Measurements from ENCODE around the gene C9orf57. TPM values are rescaled to one million over a fixed set of nuclear protein-coding genes. Genes with fewer than 3 reads are reported as not detected.

Gene C9orf57
- total RNA-seq, 1 donor from 2014 or later = not detected

DNA sequence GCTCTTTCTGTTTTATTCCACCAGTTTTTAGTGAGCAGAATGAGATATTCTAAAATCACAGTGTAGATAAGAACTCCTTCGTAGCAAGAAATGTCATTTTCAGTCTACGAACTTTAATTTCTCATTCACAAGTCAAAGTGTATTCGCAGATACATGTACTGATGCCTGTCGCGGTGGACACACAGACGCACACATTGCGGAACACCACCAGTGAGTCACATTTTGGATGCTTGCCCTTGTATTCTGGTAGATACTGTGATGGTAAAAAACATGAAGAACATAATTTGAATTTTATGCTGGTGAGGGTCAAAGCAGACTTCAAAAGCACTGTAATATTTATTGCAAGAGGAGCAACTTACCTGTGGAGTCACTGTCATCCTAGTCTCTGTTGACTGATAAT, 4.7 kb upstream of the C9orf57 start:
- ATAC-seq = no peak
- DNase-seq = no peak
- no peaks in the 10 kb centered on the region for H3K27me3 ChIP-seq (ENCODE audit: low read depth)
- no peaks in the 10 kb centered on the region for H3K9me3 ChIP-seq
- intact Hi-C loops (cut with DNase I) = no loop called here
- H3K36me3 ChIP-seq = no peaks in the 10 kb centered on the region
- TF ChIP-seq, protein P1, sequence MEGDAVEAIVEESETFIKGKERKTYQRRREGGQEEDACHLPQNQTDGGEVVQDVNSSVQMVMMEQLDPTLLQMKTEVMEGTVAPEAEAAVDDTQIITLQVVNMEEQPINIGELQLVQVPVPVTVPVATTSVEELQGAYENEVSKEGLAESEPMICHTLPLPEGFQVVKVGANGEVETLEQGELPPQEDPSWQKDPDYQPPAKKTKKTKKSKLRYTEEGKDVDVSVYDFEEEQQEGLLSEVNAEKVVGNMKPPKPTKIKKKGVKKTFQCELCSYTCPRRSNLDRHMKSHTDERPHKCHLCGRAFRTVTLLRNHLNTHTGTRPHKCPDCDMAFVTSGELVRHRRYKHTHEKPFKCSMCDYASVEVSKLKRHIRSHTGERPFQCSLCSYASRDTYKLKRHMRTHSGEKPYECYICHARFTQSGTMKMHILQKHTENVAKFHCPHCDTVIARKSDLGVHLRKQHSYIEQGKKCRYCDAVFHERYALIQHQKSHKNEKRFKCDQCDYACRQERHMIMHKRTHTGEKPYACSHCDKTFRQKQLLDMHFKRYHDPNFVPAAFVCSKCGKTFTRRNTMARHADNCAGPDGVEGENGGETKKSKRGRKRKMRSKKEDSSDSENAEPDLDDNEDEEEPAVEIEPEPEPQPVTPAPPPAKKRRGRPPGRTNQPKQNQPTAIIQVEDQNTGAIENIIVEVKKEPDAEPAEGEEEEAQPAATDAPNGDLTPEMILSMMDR (IDR thresholded peaks at IDR 0.05) = no peak
- no peaks in the 10 kb centered on the region for H3K4me1 ChIP-seq
- H3K27ac ChIP-seq = no peak overlapping the region
- H3K4me3 ChIP-seq = no peak overlapping the region

DNA sequence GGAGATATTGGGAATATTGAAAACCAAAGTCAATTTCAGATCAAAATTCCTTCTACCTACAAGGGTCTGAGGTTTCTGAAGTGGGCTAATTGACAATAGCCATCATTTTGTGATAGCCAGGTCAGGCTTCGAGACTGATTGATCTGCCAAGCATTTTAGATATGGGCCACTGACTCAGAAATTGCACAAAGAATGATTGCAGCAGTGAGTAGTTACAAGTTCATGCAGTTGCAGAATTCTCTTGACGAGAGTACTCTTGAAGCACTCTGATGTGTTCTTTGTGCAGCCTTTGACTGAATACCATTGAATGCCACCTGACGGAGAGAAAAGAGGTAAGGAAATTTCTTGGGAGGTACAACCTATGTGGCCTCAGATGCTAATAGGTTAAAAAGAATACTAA, 8.3 kb downstream of the C9orf57 start:
- no peak for DNase-seq
- intact Hi-C loops (cut with DNase I) = no loop called here
- H3K27ac ChIP-seq = no peak overlapping the region
- H3K9me3 ChIP-seq = no peaks in the 10 kb centered on the region
- H3K27me3 ChIP-seq (ENCODE audit: low read depth) = no peaks in the 10 kb centered on the region
- no peaks in the 10 kb centered on the region for H3K4me1 ChIP-seq
- TF ChIP-seq, protein P1 (IDR thresholded peaks at IDR 0.05) = no peak
- no peak overlapping the region for H3K4me3 ChIP-seq
- no peaks in the 10 kb centered on the region for H3K36me3 ChIP-seq
- ATAC-seq = no peak

DNA sequence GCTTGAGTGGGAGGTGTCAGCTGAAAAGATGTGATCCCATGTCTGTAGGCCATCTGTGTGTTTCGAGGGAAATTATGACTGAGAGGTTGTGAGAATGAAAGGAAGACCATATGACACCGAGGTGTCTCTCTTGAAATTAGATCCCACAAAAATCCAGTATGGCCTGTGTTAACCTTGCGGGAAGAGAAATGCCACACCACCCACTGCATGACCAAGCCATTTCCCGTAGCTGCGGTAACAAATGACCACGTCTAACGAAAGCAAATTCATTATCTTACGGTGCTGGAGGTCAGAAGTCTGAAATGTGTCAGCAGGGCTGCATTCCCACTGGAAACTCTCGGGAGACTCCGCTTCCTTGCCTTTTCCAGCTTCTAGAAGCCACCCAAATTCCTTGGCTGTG, 11.6 kb downstream of the C9orf57 start:
- Histone ChIP-seq H3K27ac (no peak overlapping the region), H3K9me3 (no peaks in the 10 kb centered on the region), H3K27me3 (ENCODE audit: low read depth) (no peaks in the 10 kb centered on the region), H3K4me3 (no peak overlapping the region), H3K4me1 (no peaks in the 10 kb centered on the region), H3K36me3 (no peaks in the 10 kb centered on the region)
- DNase-seq = no peak
- no peak for ATAC-seq
- intact Hi-C loops (cut with DNase I) = no loop called here
- TF ChIP-seq, protein P1 (IDR thresholded peaks at IDR 0.05) = no peak

DNA sequence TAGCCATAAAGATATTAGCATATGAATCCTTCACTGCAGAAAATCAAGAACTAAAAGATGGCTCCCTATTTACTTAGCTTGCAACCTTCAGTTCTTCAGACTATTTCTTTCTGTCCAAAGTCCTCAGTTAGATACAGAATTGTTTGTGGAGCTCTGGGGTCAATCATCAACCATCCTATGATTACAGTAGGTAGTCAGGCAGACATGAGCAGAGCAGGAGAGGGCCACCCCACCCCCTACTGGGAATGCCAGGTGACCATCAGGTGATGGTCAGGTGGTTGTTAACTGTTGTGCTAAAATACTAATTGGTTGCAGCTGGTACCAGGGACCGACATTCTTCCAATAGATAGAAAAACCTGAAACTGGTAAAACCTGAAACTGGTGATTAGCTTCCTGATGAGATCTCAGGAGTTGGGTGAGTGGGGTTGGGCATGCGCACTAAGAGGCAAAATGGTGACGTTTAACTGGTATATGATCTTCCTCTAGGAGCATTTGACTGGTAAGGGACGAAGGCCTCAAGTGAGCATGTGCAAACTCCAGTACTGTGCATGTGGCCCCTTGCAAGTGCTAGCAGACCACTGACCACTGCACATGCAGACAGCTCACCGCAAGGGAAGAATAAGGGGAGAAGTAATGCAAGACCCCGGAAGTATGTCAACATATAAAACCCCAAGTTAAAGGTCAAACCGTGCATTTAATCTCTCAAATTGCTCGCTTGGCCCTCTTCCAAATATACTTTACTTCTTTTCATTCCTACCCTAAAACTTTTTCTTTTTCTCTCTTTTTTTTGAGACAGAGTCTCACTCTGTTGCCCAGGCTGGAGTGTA, 13.6 kb downstream of the C9orf57 start:
- Histone ChIP-seq H3K4me1 (peaks cover 5% of the 10 kb centered on the region), H3K36me3 (no peaks in the 10 kb centered on the region), H3K27me3 (ENCODE audit: low read depth) (no peaks in the 10 kb centered on the region), H3K4me3 (no peak overlapping the region), H3K27ac (no peak overlapping the region), H3K9me3 (no peaks in the 10 kb centered on the region)
- TF ChIP-seq, protein P1 (IDR thresholded peaks at IDR 0.05) = no peak
- intact Hi-C loops (cut with DNase I) = no loop called here
- no peak for DNase-seq
- no peak for ATAC-seq

DNA sequence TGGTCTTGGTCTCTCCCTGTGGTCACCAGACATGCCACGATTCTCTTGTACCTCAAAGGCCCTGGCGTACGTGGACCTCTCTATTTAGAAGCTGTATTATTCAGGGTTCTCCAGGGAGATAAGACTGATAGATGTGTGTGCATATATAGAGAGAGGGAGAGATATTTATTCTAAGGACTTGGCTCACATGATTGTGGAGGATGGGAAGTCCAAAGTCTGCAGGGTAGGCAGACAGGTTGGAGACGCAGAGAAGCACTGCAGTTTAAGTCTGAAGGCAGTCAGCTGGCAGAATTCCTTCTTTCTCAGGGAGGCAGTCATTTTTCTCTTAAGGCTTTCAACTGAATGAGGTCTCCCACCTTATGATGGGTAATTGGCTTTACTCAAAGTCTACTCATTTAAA, 16.3 kb downstream of the C9orf57 start:
- H3K36me3 ChIP-seq = no peaks in the 10 kb centered on the region
- intact Hi-C loops (cut with DNase I) = no loop called here
- DNase-seq = no peak
- TF ChIP-seq, protein P1 (IDR thresholded peaks at IDR 0.05) = no peak
- no peak for ATAC-seq
- no peaks in the 10 kb centered on the region for H3K27me3 ChIP-seq (ENCODE audit: low read depth)
- no peaks in the 10 kb centered on the region for H3K9me3 ChIP-seq
- H3K4me1 ChIP-seq = peaks cover 10% of the 10 kb centered on the region
- no peak overlapping the region for H3K4me3 ChIP-seq
- H3K27ac ChIP-seq = no peak overlapping the region
